Measurements from ENCODE around the gene CCL14.
"Not testable (repeated sequence)": the region's sequence is repeated elsewhere in the genome, so short reads cannot be mapped to it uniquely, and the experiment has no call there.

Gene CCL14

DNA sequence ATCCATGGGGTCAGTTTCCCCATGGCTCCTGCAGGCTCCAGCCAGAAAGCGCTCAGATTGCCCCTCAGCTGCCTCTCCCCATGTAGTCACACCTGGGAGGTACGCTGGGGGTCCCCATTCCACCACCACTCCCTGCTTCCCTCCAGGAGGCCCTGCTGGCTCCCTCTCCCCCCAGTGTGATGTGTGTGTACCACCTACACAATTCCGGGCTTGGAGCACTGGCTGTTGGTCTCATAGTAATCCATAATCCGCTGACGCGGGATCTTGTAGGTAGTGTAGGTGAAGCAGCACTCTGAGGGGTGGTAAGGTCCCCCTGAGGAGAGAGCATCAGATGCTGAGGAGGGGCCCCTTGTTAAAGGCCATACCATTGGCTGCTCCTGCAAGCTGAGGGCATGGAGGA lies 2.4 kb downstream of the CCL14 start:
- no peak for DNase-seq

DNA sequence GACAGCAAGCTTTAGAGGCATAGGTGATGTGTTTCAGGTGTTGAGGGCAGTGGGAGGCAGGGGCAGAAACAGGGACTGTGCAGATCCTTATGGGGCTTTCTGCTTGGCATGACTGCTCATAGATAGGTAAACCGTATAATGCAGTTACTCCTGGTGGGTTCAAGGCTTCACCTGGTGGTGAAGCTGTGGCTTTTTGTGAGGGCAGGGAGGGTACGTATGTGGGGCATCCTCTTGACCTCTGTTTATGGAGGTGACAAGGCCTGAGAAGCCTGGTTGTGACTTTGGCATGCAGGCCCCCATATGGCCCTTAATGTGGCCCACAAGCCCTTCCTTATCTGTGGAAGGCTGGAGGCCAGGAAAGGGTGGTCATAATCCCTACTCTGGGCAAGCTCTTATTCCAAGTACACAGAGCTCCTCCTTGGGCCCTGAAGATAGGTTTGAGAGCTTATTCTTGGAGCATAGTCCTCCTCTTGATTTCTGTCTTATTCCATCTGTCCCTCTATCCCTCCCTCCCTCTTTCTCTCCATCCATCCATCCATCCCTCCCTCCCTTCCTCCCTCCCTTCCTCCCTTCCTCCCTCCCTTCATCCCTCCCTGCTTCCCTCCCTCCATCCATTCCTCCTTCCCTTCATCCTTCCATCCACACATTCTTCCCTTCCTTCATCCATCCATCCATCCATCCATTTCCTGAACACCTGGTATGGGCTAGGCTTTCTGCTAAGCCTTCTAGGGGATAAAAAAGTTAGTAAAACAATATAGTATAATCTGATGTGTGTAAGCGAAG lies 3.9 kb downstream of the CCL14 start:
- DNase-seq: no peak

DNA sequence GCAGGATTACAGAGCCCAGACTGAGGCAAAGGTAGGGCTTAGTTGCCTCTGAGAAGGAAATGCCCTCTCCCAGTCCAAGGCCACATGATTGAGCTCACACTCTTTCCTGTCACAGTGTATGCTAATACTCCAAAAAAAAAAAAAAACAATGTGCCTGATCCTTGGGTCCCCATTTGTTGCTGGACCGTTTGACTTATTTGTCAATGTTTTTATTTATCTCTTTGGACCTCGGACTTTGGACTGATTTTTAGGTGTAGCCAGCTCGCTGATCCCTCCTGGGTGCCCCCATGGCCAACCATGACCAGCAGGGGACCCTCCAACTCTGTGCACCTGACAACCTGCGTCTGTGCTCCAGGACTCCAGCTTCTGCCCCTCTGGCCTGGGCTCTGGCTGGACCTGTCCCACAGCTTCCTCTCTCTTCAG lies 4.6 kb downstream of the CCL14 start:
- DNase-seq: no peak

DNA sequence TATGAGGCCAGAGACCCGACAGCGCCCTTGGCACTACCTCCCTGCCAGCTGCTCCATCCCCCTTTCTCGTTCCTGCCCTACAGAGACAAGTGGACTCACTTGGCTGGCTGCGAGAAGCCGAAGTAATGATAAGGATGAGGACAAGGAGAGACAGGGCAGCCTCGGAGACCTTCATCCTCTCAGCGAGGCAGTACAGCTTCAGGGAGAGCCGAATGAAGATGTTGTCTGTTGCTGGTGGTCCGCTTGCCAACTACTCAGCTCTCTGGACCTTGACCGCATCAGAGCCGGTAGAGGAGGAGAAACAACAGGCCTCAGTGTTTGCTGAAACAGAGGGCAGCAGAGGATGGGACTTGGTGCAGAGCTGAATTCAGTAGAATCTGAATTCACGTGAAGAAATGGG lies 5.3 kb downstream of the CCL14 start, which contains the start of gene CCL16:
TSS of gene CCL16 (minus strand) at position 252 of the 400 bp plus-strand sequence. CDS start at position 175, 77 bp downstream.
- no peak for DNase-seq

GRCh38 chr17:35978346-35978745 lies 8.2 kb downstream of the CCL14 start:
- no peak for DNase-seq

GRCh38 chr17:35977509-35977908 lies 9.0 kb downstream of the CCL14 start:
- DNase-seq: no peak

- no peak for DNase-seq
These were observed 12.9 kb downstream of the CCL14 start for GRCh38 chr17:35973333-35974260.

DNA sequence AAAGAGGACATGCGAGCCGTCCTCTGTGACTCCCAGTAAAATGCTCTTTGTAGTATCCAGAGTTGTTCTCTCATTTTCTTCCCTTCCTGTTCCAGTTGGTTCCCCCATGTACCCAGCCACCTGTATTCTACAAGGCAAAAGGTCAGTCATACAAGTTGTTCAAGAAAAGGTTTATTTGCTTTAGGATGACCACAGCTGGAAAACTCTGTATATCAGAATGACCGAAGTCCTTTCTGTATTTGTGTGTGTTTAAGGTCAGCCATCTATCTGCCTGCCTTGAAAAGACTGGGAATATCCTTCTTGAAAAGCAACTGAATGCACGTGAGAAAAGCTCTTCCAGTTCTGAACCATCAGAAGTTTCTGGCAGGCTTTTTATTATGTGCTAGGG lies 13.6 kb downstream of the CCL14 start:
- DNase-seq: no peak

- no peak for DNase-seq
These were observed 14.0 kb downstream of the CCL14 start for GRCh38 chr17:35972535-35972934.

DNA sequence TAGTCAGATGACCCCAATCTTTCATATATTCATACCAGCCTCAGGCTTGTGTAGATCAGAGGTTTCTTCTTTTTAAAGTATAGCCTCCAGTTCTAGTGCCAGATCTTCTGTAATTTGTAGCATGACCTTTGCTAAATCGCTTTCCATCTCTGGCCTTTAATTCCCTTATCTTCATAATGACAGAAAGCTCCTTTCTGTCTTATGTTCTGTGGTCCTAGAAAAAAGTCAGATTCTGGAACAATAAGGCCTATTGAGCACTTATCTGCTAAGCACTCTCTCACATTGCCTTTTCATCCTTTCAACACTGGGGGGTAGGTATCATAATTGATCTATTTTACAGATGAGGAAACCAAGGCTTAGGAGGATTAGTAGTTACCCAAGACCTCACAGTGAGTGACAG lies 14.5 kb downstream of the CCL14 start:
- DNase-seq: no peak

GRCh38 chr17:35969558-35970380 lies 16.8 kb downstream of the CCL14 start:
- peak; percentile 84 for DNase-seq

GRCh38 chr17:35968520-35969054 lies 17.9 kb downstream of the CCL14 start:
- no peak for DNase-seq

- DNase-seq: no peak
These were observed 21.3 kb downstream of the CCL14 start for GRCh38 chr17:35965272-35965671.

DNA sequence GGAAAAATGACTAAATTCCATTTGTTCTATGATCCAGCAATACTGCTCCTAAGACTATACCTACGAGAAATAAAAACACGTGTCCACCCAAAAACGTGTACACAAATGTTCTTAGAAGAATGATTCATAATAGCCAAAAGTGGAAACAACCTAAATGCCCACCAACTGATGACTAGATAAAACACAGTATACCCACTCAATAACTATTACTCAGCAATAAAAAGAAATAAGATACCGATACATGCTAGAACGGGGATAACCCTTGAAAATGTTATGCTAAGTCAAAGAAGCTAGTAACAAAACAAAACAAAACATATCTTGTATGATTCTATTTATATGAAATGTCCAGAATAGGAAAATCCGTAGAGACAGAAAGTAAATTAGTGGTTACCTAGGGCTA lies 22.9 kb downstream of the CCL14 start:
- no peak for DNase-seq

GRCh38 chr17:35953720-35954119 lies 32.8 kb downstream of the CCL14 start:
- no peak for DNase-seq

DNA sequence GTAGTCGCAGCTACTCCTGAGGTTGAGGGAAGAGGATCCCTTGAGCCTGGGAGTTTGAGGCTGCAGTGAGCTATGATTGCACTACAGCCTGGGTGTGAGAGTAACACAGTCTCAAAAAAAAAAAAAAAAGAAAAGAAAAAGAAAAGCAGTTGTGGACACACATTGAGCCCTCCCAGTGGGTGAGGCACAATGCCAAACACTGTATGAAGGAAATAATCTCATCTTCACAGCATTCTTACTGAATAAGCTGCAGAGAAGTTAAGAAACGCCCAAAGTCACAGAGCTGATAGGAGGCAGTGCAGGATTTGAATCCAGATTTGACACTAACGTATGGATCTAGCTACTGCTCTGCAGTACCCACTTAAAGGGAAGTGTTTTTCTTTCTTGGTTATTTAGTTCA lies 37.1 kb downstream of the CCL14 start:
- no peak for DNase-seq

- no peak for DNase-seq
These were observed 38.4 kb downstream of the CCL14 start for GRCh38 chr17:35948092-35948491.

DNA sequence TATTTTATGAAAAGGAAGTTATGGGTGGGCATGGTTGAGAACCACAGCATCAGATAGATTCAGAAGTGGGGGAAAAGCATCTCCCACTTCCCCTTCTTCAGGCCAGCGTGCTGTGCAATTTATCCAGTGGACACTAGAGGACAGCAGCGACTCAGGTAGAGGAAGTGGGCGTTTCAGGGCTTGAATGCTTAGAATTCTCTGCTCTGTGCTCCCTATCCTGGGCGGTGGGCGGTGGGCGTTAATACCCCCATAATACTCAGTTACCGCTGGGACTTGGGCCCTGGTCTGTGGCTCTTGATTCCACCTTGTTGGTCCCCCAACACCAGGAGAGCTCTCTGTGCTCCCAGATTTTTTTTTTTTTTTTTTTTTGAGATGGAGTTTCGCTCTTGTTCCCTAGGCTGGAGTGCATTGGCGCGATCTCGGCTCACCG lies 39.4 kb downstream of the CCL14 start:
- DNase-seq: peak; percentile 75

- DNase-seq: no peak
These were observed 42.4 kb downstream of the CCL14 start for GRCh38 chr17:35944151-35944550.

GRCh38 chr17:35943537-35943936 lies 43.0 kb downstream of the CCL14 start, which contains the start of gene LYZL6:
LYZL6 (minus strand) TSS chr17:35943713; CDS start chr17:35939356, 4,357 bp downstream.
- no peak for DNase-seq

DNA sequence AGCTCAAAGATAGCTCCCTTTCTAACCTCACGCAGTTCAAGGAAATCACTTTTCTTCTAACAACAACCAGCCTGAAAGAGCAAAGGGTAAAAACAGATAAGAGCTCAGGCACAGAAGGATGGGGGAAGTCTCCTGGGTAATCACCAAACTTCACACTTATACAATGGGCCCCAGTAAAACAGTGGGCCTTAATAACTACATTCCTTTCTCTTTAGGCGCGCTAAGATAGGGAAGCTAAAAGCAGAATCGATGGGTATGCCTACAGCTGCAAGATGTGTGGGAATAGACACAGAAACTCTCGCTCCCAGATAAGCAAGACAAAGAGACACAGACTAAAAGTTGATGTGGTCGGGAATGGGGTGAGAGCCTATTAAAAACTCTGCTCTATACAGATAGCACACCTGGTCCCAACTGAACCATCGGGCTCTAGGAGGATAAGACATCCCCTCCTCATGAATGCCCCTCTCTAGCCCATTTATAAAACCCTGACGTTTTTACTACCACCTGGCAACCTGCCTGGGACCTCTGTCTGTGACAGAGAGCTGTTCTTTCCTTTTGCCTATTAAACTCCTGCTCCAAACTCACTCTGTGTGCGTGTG lies 43.8 kb downstream of the CCL14 start:
- DNase-seq: no peak

DNA sequence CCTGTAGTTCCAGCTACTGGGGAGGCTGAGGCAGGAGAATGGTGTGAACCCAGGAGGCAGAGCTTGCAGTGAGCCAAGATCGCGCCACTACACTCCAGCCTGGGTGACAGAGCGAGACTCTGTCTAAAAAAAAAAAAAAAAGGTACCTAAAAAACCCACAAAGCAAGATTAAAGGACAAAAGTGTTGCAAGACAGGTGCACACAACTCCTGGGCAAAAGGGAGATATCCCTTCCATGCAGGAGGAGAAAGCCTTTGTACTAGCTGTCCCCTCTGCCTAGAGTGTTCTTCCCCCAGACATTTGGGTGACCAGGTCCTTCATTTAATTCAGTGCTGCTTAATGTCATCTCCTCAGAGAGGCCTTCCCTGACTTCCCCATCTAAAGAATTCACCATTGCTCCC lies 48.0 kb downstream of the CCL14 start:
- DNase-seq: not testable (repeated sequence)
